IPS-11a (cell line): ENCODE measurements around the gene MRPL2.
"Not testable (repeated sequence)": the region's sequence is repeated elsewhere in the genome, so short reads cannot be mapped to it uniquely, and the experiment has no call there.

Experiments used
- H3K4me3 ChIP-seq: one replicate; pipeline ENCODE4 v1.5.1; 2013; ENCODE audit warnings: low read depth, low read length, control low read depth

Gene MRPL2

DNA sequence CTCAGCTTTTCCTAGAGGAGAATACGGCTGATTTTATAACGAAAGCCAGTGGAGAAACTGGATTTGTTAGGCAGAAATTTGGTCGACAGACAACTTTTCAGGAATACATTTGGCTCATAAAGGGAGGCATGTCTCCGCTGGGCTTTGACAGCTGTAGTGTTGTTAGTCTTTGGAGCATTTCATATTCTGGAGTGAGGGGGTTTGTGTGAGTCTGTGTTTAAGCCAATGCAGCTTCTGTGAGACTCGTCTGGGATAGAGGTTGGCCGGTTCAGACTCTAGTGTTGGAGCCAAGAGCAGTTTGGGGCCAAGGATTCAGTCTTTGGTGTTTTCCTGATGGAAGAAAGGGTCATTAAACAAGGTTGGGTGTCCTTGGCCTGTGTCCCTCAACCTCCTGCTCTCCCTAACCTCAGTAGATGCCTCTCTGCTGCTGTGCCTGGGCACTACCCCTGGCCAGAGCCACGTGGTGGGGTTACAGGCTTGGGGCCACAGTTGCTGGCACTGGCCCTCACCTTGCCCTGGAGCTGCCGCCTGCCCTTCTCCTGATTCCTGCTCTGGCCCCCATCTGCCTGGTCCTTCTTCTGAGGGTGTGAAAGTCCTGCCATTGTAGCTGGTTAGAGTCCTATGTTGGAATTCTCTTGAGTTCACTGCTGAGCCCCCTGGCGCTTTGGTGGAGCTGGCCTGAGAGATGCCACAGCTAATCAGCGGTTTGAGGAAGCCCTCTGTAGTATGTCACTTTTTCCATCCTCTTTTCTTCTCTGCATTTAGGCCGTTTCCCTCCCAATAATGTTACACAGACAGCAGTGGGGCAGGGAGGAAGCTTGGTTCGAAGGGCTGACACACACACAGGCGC, 23.8 kb upstream of the MRPL2 start:
- no peak overlapping the region for H3K4me3 ChIP-seq

DNA sequence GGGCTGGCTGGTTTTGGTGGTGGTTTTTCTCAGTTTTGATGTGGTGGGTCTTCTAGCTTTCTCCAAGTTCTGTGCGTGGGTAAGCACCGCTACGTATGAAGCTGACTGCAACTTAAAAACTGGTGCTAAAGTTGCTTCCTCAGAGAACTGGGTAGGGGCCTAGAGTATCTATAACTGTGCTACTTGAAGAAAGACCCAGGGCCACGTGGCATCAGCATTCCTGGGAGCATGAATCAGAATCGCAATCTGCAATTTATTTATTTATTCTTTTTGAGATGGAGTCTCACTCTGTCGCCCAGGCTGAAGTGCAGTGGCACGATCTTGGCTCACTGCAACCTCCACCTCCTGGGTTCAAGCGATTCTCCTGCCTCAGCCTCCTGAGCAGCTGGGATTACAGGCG, 22.7 kb upstream of the MRPL2 start:
- H3K4me3 ChIP-seq = not testable (repeated sequence)

GRCh38 chr6:43081043-43081442, 21.8 kb upstream of the MRPL2 start:
- no peak overlapping the region for H3K4me3 ChIP-seq

DNA sequence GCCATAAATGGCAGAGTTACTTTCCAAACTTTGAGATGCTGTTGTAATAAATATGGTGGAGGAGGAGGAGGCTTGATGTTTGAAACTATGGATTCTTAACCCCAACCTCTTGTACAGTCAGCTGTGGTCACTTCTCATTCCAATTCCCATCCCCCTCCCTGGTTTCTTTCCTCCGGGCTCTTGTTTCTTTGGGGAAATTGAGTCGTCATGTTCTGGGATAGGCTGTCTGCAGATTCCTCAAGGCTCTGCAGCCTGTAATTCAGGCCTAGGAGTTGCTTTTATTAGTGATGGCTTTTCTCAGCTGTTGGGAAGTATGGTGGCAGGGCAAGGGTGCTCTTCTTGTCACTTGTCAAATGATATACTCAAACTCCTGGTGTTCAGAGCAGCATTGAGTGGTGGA, 19.5 kb upstream of the MRPL2 start:
- H3K4me3 ChIP-seq = no peak overlapping the region

DNA sequence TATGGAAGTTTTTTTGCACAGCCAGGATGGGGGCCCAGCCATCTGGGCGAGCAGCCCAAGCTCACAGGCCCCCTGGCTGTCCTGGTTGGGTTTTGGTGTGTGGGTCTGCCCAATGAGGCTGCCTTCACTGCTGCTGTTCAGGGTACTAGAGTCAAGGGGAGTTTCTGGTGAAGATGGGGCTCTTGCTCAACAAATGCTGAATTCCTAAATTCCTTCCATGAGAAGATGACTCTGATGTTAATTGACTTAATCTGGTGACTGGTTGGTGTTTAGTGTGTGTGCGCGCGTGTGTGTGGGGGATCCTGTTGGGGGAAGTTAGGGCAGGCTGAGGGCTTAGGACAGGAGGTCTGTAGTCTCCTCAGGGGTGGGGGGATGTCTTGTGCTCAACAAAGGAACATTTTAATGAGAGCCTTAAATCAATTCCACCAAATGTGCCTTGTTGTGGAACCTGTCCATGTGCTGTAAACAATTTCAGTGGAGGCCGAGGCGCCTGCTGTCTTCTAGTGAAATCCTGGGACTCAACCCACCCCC, 18.8 kb upstream of the MRPL2 start:
- no peak overlapping the region for H3K4me3 ChIP-seq

DNA sequence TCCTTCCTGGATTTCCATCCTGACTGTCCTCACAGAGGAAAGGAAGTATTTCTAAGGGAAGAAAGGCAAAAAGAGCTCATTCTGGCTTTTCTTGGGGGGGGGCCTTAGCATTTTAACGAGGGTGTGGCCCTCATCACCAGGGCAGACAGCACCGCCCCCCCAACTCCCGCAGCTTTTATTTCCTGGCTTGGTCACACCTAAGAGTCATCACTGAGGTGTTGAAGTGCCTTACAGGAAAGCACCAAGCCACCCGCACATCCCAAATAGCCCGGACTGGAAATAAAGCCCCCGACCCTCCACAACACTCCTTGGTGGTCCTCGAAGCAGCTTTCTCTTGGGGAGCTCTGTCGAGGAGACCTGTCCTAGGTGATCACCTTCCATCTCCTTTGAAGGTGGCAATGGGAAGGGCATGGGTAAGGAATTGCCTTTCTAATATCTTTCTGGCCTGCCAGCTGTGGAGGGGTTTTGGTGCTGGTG, 18.1 kb upstream of the MRPL2 start:
- H3K4me3 ChIP-seq = peak overlapping the region; percentile 78

DNA sequence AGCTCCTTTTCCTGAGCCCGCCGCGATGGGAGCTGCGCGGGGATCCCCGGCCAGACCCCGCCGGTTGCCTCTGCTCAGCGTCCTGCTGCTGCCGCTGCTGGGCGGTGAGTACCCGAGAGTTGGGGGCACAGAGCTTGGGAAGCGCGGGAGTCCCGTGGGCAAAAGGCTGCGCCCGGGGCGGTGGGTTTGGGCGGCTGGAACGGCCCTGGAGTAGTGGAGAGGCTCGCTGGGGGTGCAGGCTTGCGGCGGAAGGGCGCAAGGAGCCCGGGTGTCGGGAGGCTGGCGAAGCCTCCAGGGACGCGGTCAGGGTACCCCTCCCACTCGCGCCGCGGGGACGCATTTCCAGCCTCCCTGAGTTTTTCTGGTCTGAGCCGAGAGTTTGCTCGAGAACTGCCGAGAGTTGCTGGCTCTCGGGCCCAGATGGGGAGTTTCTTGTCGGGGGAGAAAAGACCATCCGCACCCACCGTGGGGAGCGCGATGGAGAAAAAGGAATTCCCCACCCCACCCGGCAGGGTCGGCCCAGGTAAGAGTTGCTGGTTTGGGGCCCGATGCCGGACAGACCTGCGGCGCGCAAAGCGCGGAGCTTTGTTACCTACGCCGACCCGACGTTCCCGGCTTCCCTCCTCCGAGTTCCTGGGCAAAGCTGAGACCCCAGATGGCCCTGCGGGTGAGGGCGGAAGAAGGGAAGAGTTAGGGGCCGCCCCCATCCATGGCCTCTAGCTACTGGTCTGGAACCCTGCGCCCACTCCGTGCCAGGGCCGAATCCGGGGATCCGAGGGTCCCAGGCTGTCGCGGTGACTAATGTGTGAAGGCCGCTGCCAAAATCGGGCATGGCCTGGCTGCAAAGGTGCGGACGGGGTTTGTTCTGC, 17.5 kb upstream of the MRPL2 start:
- H3K4me3 ChIP-seq = peak overlapping the region; percentile 78

DNA sequence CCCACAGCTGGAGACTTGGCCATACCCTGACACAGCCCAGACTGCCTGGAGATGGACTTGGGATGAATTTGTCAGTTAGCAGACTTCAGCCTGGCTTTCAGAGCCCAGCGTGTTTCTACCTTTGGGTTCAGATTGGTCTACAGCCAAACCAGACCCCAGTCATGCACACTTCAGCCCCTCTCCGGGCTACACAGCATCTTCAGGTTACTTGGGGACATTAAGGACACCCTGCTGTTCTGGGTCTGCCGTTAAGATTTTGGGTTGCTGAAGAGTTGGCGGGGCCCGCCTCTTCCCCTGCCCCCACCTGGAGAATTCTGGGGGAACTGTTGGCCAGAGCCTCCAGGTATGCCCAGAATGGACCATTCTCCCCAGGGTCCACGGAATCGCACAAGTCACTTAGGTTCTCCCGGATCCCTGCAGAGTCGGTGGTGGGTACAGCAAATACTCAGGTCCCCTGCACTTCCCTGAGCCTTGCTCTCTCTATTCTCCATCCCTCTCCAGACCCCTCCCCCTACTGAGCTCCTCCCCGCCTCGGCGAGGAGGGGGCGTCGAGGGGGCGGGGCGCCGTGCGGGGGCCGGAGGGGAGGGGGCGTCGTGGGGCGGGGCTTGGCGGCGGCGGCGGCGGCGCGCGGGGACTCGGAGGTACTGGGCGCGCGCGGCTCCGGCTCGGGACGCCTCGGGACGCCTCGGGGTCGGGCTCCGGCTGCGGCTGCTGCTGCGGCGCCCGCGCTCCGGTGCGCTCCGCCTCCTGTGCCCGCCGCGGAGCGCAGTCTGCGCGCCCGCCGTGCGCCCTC, 16.6 kb upstream of the MRPL2 start, which contains the start of gene PTK7:
TSS of gene PTK7 (plus strand) at position 645 of the 794 bp plus-strand sequence. CDS start 175 bp downstream, outside the sequence.
- peak within 1 kb of the TSS; percentile 78 for H3K4me3 ChIP-seq

DNA sequence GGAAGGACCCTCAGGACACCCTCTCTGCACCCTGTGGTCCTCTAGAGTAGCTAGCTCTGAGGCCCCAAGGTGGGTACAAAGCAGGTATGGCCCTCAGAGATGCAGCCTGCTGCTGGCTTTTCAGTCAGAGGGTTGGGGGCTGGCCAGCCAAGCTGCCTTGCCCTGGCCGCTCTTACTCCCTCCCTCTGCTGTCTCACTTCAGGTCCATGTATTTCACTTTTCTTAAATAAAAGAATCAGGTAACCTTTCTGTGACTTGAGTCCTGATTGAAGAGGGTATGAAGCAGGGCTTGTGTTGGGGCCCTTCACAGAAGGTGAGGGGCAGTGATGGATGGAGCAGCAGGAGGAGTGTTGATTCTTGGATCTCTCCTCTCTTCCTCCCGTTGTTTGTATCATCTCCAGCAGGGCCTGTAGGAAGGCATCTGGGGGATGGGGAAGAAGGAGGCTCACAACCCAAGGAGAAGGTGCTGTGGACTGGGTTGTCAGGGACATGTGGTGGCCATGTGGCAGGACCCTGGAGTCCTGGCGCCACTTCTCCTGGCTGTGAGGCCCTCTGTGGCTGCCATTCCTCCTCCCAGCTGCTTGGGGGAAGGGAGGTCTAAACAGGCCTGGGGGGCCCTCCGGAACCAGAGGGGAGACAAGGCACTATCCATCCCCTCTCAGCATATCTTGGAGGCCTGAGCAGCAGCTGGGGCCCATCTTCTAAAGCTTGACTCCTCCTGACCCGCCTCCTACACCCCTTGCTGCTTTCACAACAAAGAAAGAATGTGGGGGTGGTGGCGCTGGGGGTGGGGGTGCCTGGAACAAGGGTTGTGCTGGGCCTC, 15.8 kb upstream of the MRPL2 start:
- no peak overlapping the region for H3K4me3 ChIP-seq

DNA sequence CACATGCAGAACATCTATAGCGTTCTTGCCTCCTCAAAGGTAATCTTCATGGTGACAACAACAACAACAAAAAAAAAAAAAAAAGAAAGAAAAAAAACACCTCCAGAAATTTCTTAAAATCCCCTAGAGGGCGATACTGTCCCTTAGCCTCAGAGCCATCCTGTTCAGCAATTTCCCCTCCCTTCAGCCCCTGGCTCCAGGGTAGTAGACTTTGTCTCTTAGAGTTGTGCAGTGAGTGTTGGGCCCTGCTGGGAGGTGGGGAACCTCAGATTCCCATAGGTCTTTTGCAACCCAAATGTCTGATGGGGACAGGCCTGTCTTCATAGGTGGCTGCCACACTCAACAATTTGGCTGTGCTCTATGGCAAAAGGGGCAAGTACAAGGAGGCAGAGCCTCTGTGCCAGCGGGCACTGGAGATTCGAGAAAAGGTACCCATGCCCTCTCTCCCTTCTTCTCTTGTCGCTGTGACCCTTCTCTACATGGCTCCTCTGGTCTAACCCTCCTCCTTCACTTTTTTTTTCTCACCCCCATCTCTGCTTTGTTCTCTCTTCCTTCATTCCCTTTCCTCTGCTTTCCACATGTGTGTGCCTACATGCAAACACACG, 10.9 kb upstream of the MRPL2 start:
- no peak overlapping the region for H3K4me3 ChIP-seq

DNA sequence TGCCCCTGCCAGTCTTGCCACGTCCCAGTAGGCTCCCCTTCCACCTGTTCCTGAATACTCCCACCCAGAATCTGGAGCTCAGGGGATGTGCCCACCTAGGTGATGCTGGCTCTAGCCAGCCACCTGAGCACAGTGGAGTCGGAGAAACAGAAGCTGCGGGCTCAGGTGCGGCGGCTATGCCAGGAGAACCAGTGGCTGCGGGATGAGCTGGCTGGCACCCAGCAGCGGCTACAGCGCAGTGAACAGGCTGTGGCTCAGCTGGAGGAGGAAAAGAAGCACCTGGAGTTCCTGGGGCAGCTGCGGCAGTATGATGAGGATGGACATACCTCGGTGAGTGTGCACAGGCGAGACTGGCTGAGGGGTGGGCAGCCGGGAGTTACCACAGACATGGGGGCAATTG, 3.6 kb upstream of the MRPL2 start:
- no peak overlapping the region for H3K4me3 ChIP-seq

DNA sequence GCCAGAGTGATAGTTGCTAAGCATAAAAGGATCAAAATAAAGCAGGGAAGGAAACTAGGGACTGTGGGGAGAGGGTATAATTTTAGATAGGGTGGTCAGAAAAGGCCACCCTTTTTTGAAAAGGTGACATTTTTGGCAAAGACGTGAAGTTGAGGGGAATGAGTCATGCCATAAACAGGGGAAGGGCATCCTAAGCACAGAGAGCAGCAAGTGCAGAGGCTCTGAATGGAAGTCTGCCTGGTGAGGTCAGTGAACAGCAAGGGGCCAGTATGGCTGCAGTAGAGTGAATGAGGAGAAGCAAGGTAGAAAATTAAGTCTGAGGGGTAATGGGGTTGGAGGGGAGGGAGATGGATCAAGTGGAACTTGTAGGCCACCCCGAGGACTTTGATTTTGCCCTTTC, 2.6 kb upstream of the MRPL2 start:
- H3K4me3 ChIP-seq = no peak overlapping the region

DNA sequence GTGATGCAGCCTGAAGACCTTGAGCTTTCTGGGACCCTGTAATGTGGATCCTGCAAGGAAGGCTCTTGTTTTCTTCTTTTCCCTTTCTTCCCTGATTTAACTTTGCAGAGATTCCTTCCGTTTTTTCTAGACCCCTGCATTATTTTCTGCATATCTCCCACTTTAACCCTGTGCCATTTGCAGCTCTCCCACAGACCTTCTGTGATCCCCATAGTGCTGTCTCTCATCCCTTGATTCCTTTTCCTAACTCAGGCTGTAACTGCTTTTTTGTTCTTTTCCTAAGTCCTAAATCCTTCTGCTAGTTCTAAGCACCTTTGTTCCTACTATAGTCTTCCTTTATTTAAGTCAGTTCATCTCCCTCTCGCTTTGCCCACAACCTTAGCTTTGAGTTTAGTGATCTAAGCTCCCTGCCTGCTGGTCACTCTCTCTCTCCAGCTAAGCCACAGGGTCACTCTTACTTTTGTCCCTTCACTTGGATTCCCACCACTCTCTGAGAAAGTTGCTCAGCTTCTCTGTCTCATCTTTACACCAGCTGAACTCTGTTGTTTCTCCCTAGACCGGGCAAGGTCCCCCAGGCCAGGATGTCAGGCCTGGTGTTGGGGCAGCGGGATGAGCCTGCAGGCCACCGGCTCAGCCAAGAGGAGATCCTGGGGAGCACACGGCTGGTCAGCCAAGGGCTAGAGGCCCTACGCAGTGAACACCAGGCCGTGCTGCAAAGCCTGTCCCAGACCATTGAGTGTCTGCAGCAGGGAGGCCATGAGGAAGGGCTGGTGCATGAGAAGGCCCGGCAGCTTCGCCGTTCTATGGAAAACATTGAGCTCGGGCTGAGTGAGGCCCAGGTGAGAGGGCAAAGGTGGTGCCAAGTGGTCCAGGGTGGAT, 1.8 kb upstream of the MRPL2 start:
- no peak overlapping the region for H3K4me3 ChIP-seq

DNA sequence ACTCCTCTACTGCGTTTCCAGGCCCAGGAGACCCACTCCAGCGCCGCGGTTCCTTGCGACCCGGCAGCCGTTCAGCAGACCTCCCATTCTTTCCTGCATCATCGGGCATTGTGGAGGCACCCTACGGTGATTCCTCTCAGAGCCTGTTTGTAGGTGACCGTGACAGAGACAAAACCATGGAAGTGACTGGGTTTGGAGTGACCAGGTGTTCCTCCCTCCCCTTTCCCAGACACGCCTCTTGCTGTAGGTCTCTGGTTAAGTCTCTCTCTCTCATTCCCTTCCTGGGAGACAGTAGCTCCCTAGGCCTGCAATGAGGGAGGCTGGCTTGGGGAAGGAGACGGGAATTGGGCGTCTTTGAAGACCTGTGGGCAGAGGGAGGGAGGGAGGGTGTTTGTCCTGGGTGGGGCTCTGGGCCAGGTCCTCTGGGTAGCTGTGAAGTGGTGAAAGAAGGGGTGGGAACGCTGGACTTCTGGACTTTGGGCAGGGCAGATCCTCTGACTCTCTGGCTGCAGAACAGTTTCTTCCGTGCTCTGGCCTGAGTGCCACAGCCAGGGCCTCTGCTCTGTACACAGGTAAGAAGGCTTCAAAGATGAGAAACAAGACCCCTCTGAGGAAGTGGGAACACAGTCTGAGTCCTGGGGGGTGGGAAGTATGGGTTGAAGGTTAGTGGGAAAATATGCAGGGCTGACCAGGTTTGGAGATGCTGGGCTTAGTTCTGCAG, 960 bp upstream of the MRPL2 start:
- H3K4me3 ChIP-seq = peak overlapping the region; percentile 88

- H3K4me3 ChIP-seq = peak overlapping the region; percentile 88
Observed at GRCh38 chr6:43058531-43058930, 703 bp downstream of the MRPL2 start.

GRCh38 chr6:43055966-43056365, 3.3 kb downstream of the MRPL2 start:
- H3K4me3 ChIP-seq = no peak overlapping the region

DNA sequence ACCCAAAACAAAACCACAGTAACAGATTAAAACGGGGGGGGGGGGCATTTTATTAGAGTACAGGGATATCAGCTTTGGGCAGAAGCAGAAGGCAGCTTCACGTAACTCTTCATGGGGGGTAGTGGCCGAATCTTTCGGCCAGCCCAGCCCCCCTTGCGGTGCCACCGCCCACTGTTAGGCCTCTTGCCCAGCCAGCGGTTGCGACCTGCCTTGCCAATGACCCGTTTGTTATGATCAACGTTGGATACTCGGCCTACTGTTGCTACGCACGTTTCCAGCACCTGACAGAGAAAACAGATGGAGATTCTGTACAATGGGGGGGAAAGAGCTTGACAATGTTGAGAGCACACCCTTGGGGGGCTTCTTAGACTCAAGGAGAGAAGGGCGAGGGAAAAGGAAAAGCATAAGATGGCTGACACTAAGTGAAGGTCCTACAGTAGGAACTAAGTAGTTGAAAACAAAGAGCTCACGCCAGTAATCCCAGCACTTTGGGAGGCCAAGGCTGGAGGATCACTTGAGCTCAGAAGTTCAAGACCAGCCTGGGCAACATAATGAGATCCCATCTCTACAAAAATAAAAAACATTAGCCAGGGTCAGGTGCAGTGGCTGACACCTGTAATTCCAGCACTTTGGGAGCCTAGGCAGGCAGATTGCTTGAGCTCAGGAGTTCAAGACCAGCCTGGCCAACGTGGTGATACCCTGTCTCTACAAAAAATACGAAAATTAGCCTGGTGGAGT, 4.9 kb downstream of the MRPL2 start:
- no peak overlapping the region for H3K4me3 ChIP-seq
